GM18505 (cell line): ENCODE data around the gene PLCB1.
A peak's percentile ranks its signal among the peaks of the same experiment; 100 is the strongest.

ENCODE experiments used
- ATAC-seq: cut with Tn5 transposase; IDR thresholded peaks from one replicate; pipeline ENCODE4 v1.9.1; 2021; ENCODE audit not compliant: unreplicated experiment
- POLR2A ChIP-seq: IDR thresholded peaks from 4 replicates; pipeline ENCODE4 v1.6.1; 2011; ENCODE audit warnings: borderline replicate concordance; ENCODE audit not compliant: insufficient read depth, insufficient read length; ENCODE audit errors: extremely low read depth

The PLCB1 gene

DNA sequence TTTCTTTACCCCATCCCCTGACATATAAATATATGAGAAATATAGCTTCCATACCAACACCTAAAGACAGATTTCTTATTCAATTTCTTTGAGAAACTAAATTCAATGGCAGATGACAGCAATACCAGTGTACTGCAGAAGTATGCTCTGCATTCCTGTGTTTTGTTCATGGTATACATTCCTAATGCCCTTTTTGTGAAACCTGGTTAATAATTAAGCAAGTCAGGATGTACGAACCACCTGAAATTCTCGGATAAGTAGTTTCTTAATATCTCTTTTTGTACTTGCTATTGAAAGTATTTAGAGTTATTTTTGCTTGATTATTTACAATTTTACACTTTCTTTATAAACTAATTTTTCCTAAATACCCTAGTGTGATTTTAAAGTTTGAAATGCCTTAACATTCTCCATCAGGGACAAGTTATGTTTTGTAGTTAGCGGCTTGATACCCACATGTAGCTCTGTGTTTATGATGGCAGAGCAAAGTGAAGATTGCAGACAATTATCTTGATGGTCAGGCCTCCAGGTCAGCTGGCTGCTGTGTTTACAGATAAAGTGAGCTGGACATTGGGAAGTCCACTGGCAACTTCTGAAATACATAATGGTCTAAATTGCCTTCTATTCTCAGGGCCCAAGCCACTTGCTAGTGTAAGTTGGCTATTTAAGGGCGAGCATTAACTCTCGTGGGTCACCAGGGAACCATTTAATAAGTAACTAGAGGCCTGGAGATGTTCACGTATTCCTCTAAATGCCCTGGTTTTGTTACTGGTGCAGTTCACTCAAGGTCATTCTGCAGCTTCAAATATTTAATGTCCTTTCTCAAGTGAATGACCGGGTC lies 58.2 kb downstream of the PLCB1 start:
- TF ChIP-seq POLR2A: no peak
- ATAC-seq: no peak

DNA sequence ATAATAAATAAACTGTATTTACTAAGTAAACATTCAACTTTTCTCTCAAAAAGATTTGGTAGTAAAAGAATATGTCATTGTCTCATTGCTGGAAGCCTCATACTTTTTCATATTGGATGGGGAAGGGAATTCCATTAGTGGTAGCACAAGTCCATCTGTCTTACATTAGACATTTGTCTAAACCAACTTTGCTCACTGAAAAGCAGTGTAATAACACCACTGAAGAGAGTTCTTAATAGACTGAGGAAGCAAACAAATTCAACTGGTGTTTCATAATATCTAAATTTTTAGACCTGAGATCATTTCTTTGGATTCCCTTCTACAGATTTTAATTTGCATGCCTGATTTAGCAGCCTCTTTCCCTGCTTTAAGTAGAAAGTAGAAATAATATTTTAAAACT lies 62.7 kb downstream of the PLCB1 start:
- no peak for ATAC-seq
- TF ChIP-seq POLR2A: no peak

DNA sequence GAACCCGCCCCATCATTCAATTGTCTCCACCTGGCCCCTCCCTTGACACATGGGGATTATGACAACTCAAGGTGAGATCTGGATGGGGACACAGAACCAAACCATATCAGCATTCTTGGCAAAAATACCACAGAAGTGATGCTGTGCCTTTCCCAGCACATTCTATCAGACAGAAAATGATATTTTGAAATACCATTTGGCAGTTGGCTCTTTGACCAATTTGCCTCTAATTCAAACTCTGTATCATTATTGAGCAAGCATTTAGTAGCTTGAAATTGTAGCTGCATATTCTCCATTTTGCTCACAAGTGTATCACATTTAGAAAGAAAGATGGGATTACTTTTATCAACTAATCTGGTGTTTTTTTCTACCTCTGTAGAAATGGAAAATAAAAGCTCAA lies 64.0 kb downstream of the PLCB1 start:
- ATAC-seq: no peak
- no peak for TF ChIP-seq POLR2A

DNA sequence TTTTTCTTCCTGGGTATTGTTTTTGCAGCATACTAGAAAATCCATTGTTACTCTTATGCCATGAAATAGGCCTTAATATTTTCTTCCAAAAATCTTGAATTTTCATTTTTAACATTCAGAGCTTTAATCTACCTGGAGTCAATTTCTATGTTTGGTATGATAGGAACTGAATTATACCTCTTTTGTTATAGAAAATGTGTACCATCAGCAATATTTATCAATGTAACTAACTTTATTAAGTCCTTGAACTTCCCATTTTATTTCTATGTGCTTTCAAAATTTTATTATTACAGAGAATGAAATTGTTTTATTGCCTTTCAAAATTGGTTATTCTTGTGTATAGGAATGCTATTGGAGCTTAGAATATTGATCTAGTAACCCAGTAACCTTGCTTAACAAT lies 68.2 kb downstream of the PLCB1 start:
- no peak for ATAC-seq
- TF ChIP-seq POLR2A: no peak

DNA sequence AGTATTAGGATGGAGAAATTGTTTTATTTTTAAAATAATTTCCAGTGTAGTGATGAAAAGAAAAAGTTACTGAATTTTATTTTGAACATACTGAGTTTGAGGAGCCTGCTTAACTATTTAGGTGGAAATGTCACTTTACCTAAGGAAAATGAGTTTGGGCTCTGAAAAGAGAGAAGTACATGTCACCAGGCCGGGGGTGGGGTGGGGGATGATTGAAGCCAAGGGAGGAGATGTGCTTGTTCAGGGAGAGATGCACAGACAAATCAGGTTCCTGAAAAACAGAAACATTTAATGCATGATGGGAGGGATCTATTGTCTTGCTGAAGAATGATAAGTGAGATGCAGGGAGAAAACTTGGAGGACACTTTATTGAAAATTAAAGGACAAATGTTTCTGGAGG lies 71.3 kb downstream of the PLCB1 start:
- no peak for TF ChIP-seq POLR2A

DNA sequence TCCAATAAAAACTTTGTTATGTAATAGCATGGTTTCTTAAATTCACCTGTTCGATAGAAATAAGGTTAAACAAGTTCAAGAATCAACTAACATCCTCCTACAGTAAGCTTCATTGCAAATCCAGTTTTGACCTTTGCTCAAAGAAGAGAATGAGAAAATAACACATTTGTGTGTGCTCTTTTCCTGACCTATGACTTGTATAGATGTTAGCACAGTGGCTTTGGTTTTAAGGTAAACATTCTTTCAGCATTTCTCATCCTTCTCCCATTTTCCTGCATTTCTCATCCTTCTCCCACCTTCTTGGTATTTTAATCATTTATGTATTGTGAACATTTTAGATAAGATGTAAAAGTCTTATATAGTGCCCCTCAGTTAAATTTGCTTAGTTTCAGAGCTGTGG lies 73.9 kb downstream of the PLCB1 start:
- no peak for TF ChIP-seq POLR2A
- ATAC-seq: no peak

More for the DNA sequence above, 71.3 kb downstream of the PLCB1 start:
- no peak for ATAC-seq

DNA sequence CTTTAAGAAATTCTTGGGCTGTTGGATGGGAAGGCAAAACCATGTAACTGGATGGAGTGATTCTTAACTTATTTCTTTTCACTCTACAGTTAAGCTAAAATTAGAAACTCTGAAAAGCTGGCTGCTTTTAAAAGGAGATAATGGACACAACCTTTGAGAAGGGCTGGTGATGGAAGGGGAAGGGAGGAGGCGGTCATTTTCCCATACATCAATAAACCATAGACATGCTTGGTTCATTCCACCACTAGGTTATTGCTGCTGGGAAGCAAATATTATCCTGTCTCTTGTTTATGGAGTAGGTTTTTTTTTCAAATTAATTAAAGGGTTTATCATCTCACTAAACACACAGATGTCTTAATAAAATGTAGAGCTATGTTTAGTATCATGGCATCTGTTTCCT lies 76.2 kb downstream of the PLCB1 start:
- no peak for TF ChIP-seq POLR2A
- ATAC-seq: no peak

DNA sequence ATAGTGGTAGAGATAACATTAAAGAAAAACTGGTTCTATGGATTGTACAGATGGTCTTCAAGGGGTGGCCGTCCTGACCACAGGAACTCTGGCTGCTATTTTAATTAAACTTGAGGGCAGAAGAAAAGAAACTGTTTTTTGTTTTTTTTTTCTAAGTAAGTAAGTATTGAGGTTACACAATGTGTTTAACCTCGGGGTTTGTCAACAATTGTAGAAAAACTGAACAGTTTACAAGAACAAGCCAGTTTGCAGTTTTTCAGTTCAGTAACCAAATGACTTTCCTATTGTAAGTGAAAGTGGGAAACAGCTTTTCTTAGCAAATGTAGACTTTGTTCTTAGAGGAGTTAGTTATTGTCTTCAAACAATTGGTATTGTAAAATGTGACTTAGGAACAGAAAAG lies 77.0 kb downstream of the PLCB1 start:
- TF ChIP-seq POLR2A: no peak
- ATAC-seq: peak; percentile 35

DNA sequence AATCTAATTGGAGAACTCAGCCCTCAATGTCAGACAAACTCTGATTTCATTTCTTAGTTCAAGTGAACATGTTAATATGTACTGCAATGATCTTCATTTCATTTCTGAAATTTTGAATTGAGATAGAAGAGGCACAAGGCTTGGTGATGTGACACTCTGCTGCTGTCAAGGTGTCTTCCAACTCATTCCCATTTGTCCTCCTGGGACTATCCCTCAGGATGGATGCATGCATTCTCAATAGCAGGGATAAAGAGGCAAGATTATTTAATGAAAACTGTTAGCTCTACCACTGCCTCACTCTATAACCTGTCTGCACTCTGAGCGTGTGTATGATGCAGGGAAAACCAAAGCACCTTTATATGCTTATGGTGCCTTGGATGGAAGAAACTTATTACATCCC lies 78.7 kb downstream of the PLCB1 start:
- TF ChIP-seq POLR2A: no peak
- ATAC-seq: no peak

DNA sequence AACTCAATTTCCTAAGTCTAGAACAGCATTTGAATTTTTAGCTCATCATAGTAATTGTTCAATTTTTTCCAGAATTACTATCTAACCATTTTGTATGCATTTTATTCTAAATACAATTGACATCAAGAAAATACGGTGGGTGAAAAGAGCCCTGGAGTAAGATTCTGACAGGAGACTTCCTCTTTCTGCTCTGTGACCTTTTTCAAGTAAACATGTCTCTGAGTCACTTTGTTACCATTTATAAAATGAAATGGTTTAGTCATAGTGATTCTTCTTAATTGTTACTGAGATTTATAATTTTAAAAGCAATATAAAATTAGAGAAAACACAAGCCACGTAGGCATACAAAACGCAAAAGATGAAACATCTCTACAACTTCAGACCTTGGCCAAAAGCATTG lies 80.2 kb downstream of the PLCB1 start:
- ATAC-seq: no peak
- no peak for TF ChIP-seq POLR2A

DNA sequence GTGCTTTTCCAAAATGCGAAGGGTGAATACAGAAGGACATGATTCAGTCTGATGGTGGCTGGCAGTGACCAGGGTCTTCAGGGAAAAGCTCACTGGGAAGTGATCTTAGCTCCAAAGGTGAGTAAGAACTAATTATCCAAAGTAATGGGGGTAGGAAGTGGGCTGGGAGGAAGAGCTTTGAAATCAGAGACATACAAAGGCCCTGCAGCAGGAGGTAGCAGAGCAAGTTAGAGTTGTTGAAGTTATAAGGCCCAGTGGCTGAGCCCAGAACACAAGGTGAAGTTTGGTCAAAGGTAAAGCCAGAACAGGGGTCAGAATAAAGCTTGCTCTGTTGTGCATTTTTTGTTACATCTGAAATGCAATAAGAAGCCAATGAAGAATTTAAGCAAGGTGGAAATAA lies 81.2 kb downstream of the PLCB1 start:
- TF ChIP-seq POLR2A: no peak
- no peak for ATAC-seq

DNA sequence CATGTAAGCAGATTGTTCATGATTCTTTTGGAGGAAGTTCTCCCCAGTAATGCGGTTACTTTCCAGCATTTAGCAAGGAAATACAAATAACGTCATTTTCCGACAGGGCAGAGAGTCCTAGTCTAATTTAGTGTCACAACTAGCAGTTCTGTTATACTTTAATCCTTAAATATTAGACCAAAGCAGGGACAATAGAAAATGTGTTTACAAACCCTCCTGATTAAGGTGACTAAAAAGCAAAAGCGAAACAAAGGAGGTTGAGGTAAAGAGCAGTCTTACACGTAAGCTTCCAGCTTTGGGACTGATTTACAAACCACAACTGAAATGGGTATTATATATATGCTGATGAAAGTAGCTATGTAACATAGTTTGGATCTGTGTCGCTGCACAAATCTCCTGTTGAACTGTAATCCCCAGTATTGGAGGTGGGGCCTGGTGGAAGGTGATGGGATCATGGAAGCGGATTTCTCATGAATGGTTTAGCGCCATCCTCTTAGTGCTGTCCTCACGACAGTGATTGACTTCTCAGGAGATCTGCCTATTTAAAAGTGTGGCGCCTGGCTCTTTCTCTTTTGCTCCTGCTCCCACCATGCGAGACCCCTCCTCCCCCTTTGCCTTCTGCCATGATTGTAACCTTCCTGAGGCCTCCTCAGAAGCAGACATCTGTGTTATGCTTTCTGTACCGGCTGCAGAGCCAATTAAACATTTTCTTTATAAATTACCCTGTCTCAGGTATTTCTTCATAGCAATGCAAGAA lies 81.9 kb downstream of the PLCB1 start:
- TF ChIP-seq POLR2A: no peak
- ATAC-seq: peak; percentile 73

DNA sequence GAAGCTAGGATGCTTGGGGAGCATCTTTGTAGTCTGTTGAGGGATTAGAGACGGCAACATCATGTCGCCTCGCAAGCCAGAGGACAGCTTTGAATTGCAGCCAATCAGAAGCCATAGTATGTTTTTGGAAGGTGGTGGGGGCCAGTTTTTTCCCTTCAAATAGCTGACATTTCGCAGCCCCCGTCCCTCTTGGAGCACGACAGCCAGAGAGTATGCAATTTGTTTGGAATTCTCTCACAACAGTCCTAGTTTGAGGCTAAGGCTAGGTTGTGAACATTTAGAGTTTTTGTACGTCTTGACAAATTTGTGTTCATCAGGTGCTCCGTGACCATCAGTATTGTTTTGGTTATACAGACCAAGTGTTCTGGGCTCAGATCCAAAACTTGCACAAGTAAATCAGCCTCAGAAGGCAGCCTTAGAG lies 83.3 kb downstream of the PLCB1 start:
- ATAC-seq: no peak
- no peak for TF ChIP-seq POLR2A
